SH-SY5Y (cell line): ENCODE measurements around the gene ATP4A.

Source experiments
- GATA2 ChIP-seq: IDR thresholded peaks from 2 replicates; pipeline ENCODE4 v1.6.1; 2011; ENCODE audit warnings: mild to moderate bottlenecking, low read depth, low read length
- GATA3 ChIP-seq: IDR thresholded peaks from 2 replicates; pipeline ENCODE4 v1.6.1; 2011; ENCODE audit warnings: low read depth, mild to moderate bottlenecking, low read length, moderate library complexity

- no peak for TF ChIP-seq GATA2
- no peak for TF ChIP-seq GATA3
These were observed 24.1 kb downstream of the ATP4A start for GRCh38 chr19:35539314-35539713.
